OCI-LY7 (cell line): ENCODE measurements around the gene LCE3A.

Source experiments
- CTCF ChIP-seq: fragments of 200-600 bp; sonication (generic); conservative IDR thresholded peaks from 2 replicates; pipeline ENCODE4 v1.5.1; 2014; ENCODE audit warnings: mild to moderate bottlenecking, antibody characterized with exemption, low read length, moderate library complexity, mixed read lengths
- EZH2phosphoT487 ChIP-seq: fragments of 200-600 bp; sonication (generic); IDR thresholded peaks from 2 replicates; pipeline ENCODE4 v1.6.1; 2018; ENCODE audit warnings: low read depth, borderline replicate concordance, mild to moderate bottlenecking, mixed run types, antibody characterized with exemption, low read length, moderate library complexity, mixed read lengths

- TF ChIP-seq CTCF = no peak
- TF ChIP-seq EZH2phosphoT487 = no peak
Measured at GRCh38 chr1:152613511-152613910, 9.4 kb downstream of the LCE3A start, which contains the start of gene LCE3B.
